Endodermal cell (in vitro differentiated cells): ENCODE data around the gene AMBRA1. TPM values are rescaled to one million over a fixed set of nuclear protein-coding genes. Genes with fewer than 3 reads are reported as not detected.

ENCODE experiments used
- DNase-seq: peaks from one replicate; pipeline ENCODE4 v3.0.0-alpha.2; 2017
- H3K27ac ChIP-seq: 2 replicates; pipeline ENCODE4 v1.5.1; 2013; ENCODE audit warnings: mild to moderate bottlenecking, low read depth, low read length, moderate library complexity
- H3K27me3 ChIP-seq: 2 replicates; pipeline ENCODE4 v1.6.1; 2013; ENCODE audit warnings: mild to moderate bottlenecking, low read length, moderate library complexity; ENCODE audit not compliant: insufficient read depth, control insufficient read depth, poor library complexity, severe bottlenecking
- H3K36me3 ChIP-seq: 2 replicates; pipeline ENCODE4 v1.7.0; 2013; ENCODE audit warnings: mild to moderate bottlenecking, low read length, moderate library complexity; ENCODE audit not compliant: control insufficient read depth, insufficient read depth
- H3K4me1 ChIP-seq: one replicate; pipeline ENCODE4 v1.7.0; 2013; ENCODE audit warnings: low read length; ENCODE audit not compliant: control insufficient read depth, insufficient read depth
- H3K4me3 ChIP-seq: 2 replicates; pipeline ENCODE4 v1.5.1; 2013; ENCODE audit warnings: mild to moderate bottlenecking, low read length, moderate library complexity
- H3K9ac ChIP-seq: 2 replicates; pipeline ENCODE4 v1.6.1; 2013; ENCODE audit warnings: mild to moderate bottlenecking, low read length, moderate library complexity; ENCODE audit not compliant: poor library complexity, severe bottlenecking; ENCODE audit errors: extremely low read depth
- H3K9me3 ChIP-seq: 2 replicates; pipeline ENCODE4 v1.6.1; 2013; ENCODE audit warnings: mild to moderate bottlenecking, low read length, moderate library complexity; ENCODE audit not compliant: control insufficient read depth
- H3K27ac Mint-ChIP-seq: 2 replicates; pipeline ENCODE4 v1.8.0; 2020; ENCODE audit warnings: mixed read lengths
- H3K27me3 Mint-ChIP-seq: 2 replicates; pipeline ENCODE4 v1.8.0; 2021; ENCODE audit warnings: mild to moderate bottlenecking, mixed read lengths; ENCODE audit not compliant: insufficient read depth
- H3K36me3 Mint-ChIP-seq: 2 replicates; pipeline ENCODE4 v1.8.0; 2020; ENCODE audit warnings: low read depth, mixed read lengths
- H3K4me1 Mint-ChIP-seq: 2 replicates; pipeline ENCODE4 v1.8.0; 2020; ENCODE audit warnings: mixed read lengths
- H3K4me3 Mint-ChIP-seq: 2 replicates; pipeline ENCODE4 v1.8.0; 2020; ENCODE audit warnings: mild to moderate bottlenecking, moderate library complexity, mixed read lengths
- H3K9me3 Mint-ChIP-seq: 2 replicates; pipeline ENCODE4 v1.8.0; 2020; ENCODE audit warnings: mild to moderate bottlenecking, mixed read lengths
- WGBS, 2 experiments: methylation state at CpG; one replicate each; pipeline versions ENCODE4 v1.1.5 to v1.1.7; 2013; ENCODE audit warnings: missing lambda C conversion rate in 2 of 2, mixed read lengths in 1 of 2; ENCODE audit not compliant: insufficient coverage in 1 of 2, insufficient read length in 1 of 2; 5-methylcytosine and 5-hydroxymethylcytosine counted together
- total RNA-seq, 2 donors: library from RNA; stranded (reverse); fragmentation: NEBNext Ultra II Directional in 1 of 2; extraction: Animal tissue kit (Norgen Biotek cat#: 25700) in 1 of 2; gene quantifications; 2 replicates in 1 of 2; 3 replicates in 1 of 2; pipeline ENCODE4 v1.2.1, GENCODE V29; 2021
- TF ChIP-seq, protein P1 (sequence below): fragments of 200-600 bp; sonication (generic); conservative IDR thresholded peaks from 2 replicates; pipeline ENCODE4 v1.5.0; 2021; ENCODE audit warnings: antibody characterized with exemption, mild to moderate bottlenecking

AMBRA1 gene
- total RNA-seq, 2 donors from 2014 or later = 54.5 to 67.8 TPM

DNA sequence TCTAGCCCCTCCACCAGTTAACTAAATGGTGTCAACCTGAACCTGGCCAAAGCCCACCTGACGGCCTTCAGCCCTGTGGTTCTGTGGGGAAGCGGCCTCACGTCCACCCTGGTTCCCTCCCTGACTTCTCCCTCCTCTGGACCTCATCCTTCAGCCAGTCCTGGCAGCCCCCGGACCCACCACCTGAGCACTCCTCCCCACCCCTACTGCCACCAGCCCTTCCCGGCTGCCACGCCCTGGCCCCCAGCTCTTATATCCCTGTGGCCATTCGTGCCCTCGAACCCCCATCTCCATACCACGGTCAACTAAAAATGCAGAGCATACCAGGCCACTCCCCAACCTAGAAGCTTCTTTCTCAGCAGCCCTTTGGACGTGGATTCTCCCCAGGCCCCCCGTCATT lies 216.5 kb downstream of the AMBRA1 start:
- Histone ChIP-seq H3K4me1 (no peaks in the 10 kb centered on the region), H3K27me3 (no peaks in the 10 kb centered on the region), H3K27ac (no peak overlapping the region), H3K36me3 (peaks cover 20% of the 10 kb centered on the region), H3K4me3 (no peak overlapping the region), H3K9ac (no peak overlapping the region), H3K9me3 (no peaks in the 10 kb centered on the region)
- H3K27me3 Mint-ChIP-seq = no peaks in the 10 kb centered on the region
- H3K9me3 Mint-ChIP-seq = no peaks in the 10 kb centered on the region
- peaks cover 27% of the 10 kb centered on the region for H3K36me3 Mint-ChIP-seq
- H3K4me3 Mint-ChIP-seq = no peak overlapping the region
- no peak for DNase-seq
- H3K27ac Mint-ChIP-seq = no peak overlapping the region
- H3K4me1 Mint-ChIP-seq = peaks cover 5% of the 10 kb centered on the region
- TF ChIP-seq, protein P1, sequence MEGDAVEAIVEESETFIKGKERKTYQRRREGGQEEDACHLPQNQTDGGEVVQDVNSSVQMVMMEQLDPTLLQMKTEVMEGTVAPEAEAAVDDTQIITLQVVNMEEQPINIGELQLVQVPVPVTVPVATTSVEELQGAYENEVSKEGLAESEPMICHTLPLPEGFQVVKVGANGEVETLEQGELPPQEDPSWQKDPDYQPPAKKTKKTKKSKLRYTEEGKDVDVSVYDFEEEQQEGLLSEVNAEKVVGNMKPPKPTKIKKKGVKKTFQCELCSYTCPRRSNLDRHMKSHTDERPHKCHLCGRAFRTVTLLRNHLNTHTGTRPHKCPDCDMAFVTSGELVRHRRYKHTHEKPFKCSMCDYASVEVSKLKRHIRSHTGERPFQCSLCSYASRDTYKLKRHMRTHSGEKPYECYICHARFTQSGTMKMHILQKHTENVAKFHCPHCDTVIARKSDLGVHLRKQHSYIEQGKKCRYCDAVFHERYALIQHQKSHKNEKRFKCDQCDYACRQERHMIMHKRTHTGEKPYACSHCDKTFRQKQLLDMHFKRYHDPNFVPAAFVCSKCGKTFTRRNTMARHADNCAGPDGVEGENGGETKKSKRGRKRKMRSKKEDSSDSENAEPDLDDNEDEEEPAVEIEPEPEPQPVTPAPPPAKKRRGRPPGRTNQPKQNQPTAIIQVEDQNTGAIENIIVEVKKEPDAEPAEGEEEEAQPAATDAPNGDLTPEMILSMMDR = no peak
- WGBS, 2 experiments = 93 to 97% methylated on average over 10 to 11 of the region's 11 CpGs

DNA sequence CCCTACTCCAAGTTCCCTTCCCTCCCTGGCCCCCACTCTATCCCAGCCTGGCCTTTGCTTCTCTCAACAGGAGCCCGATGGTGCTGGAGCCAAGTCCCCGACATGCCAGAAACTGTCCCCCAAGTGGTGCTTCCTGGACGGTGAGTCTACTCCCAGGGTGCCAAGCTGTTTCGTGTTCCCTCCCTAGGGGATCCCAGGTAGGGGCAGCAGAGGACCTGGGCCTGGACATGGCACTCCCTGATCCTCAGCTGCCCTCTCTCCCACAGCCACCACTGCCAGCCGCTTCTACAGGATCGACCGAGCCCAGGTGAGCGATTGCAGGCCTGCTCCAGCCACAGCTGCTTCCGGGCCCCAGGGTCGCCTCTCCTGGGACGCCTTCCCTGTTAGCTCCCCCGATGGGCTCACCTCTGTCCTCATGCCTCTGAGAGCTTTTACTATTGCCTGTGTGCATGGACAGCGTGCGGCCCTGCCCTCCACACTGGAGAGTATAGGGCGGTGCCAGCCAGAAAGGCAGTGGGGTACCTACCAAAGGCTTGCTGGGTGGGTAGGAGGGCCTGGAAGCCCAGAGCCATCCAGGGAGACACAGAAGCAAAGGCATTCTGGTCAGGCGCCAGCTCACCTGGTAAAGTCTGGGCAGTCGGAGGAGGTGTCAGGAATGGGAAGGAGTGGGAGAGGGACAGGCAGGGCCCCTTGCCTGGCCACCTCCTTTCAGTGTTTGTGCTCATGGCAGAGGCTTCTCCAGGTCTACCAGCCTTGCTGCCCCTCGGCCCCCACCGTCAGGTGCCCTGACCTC lies 217.4 kb downstream of the AMBRA1 start:
- Histone ChIP-seq H3K9ac (no peak overlapping the region), H3K27ac (no peak overlapping the region), H3K36me3 (peaks cover 20% of the 10 kb centered on the region), H3K27me3 (no peaks in the 10 kb centered on the region), H3K4me1 (no peaks in the 10 kb centered on the region), H3K9me3 (no peaks in the 10 kb centered on the region), H3K4me3 (no peak overlapping the region)
- H3K36me3 Mint-ChIP-seq = peaks cover 27% of the 10 kb centered on the region
- DNase-seq = no peak
- peaks cover 5% of the 10 kb centered on the region for H3K4me1 Mint-ChIP-seq
- H3K27me3 Mint-ChIP-seq = no peaks in the 10 kb centered on the region
- H3K27ac Mint-ChIP-seq = no peak overlapping the region
- TF ChIP-seq, protein P1 = no peak
- no peaks in the 10 kb centered on the region for H3K9me3 Mint-ChIP-seq
- H3K4me3 Mint-ChIP-seq = no peak overlapping the region
- 89 to 94% methylated on average over 10 to 19 of the region's 19 CpGs for WGBS, 2 experiments

DNA sequence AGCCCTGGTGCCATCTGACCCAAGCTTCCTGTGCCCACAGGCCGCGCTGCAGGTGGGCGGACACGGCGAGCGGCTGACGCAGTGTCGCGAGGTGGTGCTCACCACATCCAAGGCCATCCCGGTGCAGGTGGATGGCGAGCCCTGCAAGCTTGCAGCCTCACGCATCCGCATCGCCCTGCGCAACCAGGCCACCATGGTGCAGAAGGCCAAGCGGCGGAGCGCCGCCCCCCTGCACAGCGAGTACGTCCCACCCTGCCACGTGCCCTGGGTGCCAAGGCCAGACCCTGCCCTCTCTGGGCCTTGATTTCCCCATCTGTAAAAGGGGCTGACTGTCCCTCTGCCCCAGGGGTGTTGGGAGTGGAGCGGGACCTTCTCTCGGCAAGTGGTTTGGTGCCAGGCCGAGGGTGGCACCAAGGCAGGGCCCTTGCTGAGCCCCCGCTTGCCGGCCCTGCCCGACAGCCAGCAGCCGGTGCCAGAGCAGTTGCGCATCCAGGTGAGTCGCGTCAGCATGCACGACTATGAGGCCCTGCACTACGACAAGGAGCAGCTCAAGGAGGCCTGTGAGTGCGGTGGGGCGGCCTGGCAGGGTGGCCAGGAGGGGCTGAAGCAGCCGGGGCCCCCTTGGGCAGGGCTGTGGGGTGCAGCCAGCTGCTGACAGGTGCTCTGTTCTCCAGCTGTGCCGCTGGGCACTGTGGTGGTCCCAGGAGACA lies 218.3 kb downstream of the AMBRA1 start:
- Histone ChIP-seq H3K36me3 (peaks cover 20% of the 10 kb centered on the region), H3K9ac (no peak overlapping the region), H3K4me3 (no peak overlapping the region), H3K4me1 (no peaks in the 10 kb centered on the region), H3K9me3 (no peaks in the 10 kb centered on the region), H3K27me3 (no peaks in the 10 kb centered on the region), H3K27ac (no peak overlapping the region)
- 96 to 97% methylated on average over 10 to 38 of the region's 38 CpGs for WGBS, 2 experiments
- H3K4me1 Mint-ChIP-seq = peaks cover 5% of the 10 kb centered on the region
- H3K4me3 Mint-ChIP-seq = no peak overlapping the region
- H3K36me3 Mint-ChIP-seq = peaks cover 27% of the 10 kb centered on the region
- H3K27ac Mint-ChIP-seq = no peak overlapping the region
- DNase-seq = no peak
- TF ChIP-seq, protein P1 = no peak
- no peaks in the 10 kb centered on the region for H3K27me3 Mint-ChIP-seq
- H3K9me3 Mint-ChIP-seq = no peaks in the 10 kb centered on the region
